MM.1S (cell line): ENCODE measurements around the gene NEU4.

Experiments
- CTCF ChIP-seq: fragments of 300-600 bp; sonication (generic); IDR thresholded peaks from 2 replicates; pipeline ENCODE4 v1.5.1; 2016; ENCODE audit warnings: antibody characterized with exemption, low read length, mixed read lengths
- EZH2 ChIP-seq: fragments of 300-600 bp; sonication (generic); optimal IDR thresholded peaks from 2 replicates; pipeline ENCODE3; 2017; ENCODE audit warnings: low read depth, mild to moderate bottlenecking, antibody characterized with exemption, low read length, mixed read lengths
- EZH2phosphoT487 ChIP-seq: fragments of 300-600 bp; sonication (generic); IDR thresholded peaks from 2 replicates; pipeline ENCODE4 v1.6.1; 2018; ENCODE audit warnings: antibody characterized with exemption, low read length

DNA sequence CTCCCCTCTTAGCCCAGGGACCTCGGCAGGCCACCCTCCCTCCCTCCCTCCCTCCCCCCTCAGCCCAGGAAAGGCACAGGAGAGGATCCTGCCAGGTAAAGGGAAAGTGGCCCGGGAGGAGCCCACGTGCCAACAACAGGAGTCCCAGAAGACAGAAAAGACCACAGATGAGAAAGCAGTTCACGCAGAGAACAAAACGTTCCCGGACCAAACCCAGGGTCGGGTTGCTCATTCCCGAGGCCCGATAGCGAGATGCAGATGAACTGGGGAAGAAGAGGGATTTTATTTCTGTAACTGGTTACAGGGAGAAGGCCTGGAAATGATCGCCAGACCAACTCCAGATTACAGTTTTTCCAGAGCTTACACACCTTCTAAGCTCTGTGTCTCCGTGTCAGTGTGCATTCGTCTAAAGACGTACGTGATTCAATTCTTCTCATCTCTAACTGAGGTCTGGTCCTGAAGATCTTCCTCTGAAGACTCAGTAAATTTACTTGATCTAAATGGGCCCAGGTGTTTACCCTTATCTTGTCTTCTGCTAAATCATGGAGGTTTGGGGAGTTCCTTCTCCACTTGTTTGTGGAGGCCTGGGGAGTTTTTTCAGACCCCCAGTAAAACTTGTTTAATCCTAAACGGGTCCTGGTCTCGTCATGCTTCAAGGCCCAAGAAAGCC is 807 bp upstream of the NEU4 start:
- TF ChIP-seq CTCF (no peak), EZH2 (no peak), EZH2phosphoT487 (no peak)
